WTC11 (cell line): Measurements from ENCODE around the gene CD300H. TPM values are rescaled to one million over a fixed set of nuclear protein-coding genes. Genes with fewer than 3 reads are reported as not detected.

ENCODE experiments used
- ATAC-seq: fragments of 200-7000 bp; cut with Tn5 transposase; 2 replicates; pipeline ENCODE4 v1.10.0; 2021; ENCODE audit warnings: mild to moderate bottlenecking, moderate library complexity
- CTCF ChIA-PET: fragments of 300-600 bp; sonication (Branson Sonifier 250); formaldehyde crosslinking; loops from one replicate; lab custom pipeline; 2021; ENCODE audit warnings: antibody characterized with exemption; lab: Charles Lee
- POLR2A ChIA-PET: fragments of 350-600 bp; sonication (Branson Sonifier 250); formaldehyde crosslinking; loops from one replicate; lab custom pipeline; 2021; ENCODE audit warnings: antibody characterized with exemption; lab: Charles Lee
- DNase-seq: peaks from one replicate; pipeline ENCODE4 v3.0.0; 2021; ENCODE audit warnings: low spot score
- H3K27ac Mint-ChIP-seq: 2 replicates; pipeline ENCODE4 v1.8.0; 2021; ENCODE audit warnings: mixed read lengths
- H3K27me3 Mint-ChIP-seq: 2 replicates; pipeline ENCODE4 v1.8.0; 2021; ENCODE audit warnings: low read depth, mild to moderate bottlenecking, moderate library complexity, mixed read lengths
- H3K36me3 Mint-ChIP-seq: 2 replicates; pipeline ENCODE4 v1.8.0; 2021; ENCODE audit warnings: mixed read lengths
- H3K4me1 Mint-ChIP-seq: 2 replicates; pipeline ENCODE4 v1.8.0; 2022; ENCODE audit warnings: mixed read lengths
- H3K4me3 Mint-ChIP-seq: 2 replicates; pipeline ENCODE4 v1.8.0; 2021; ENCODE audit warnings: mild to moderate bottlenecking, moderate library complexity, mixed read lengths
- H3K9me3 Mint-ChIP-seq: 2 replicates; pipeline ENCODE4 v1.8.0; 2021; ENCODE audit warnings: mixed read lengths
- ELF4 ChIP-seq: sonication (generic); formaldehyde crosslinking; IDR thresholded peaks from 2 replicates; pipeline ENCODE4 v1.8.1; 2022; ENCODE audit warnings: low read depth, mild to moderate bottlenecking, moderate library complexity, missing genetic modification reagents
- FOXJ3 ChIP-seq: sonication (generic); formaldehyde crosslinking; IDR thresholded peaks from 2 replicates; pipeline ENCODE4 v1.9.0; 2021; ENCODE audit warnings: missing genetic modification reagents, mild to moderate bottlenecking, borderline replicate concordance
- NR2C2 ChIP-seq: sonication (generic); formaldehyde crosslinking; IDR thresholded peaks from 2 replicates; pipeline ENCODE4 v1.8.0; 2022; ENCODE audit warnings: mild to moderate bottlenecking, missing genetic modification reagents
- PRRX2 ChIP-seq: fragments of 250-450 bp; sonication (Bioruptor Pico); IDR thresholded peaks from 2 replicates; pipeline ENCODE4 v1.8.0; 2021; ENCODE audit warnings: mild to moderate bottlenecking
- ZNF416 ChIP-seq: fragments of 250-450 bp; sonication (Bioruptor Pico); IDR thresholded peaks from 2 replicates; pipeline ENCODE4 v1.9.0; 2021; ENCODE audit warnings: mild to moderate bottlenecking, inconsistent platforms
- total RNA-seq: library from RNA; stranded (reverse); gene quantifications from 3 replicates; pipeline ENCODE4 v1.2.3, GENCODE V29; 2021
- TF ChIP-seq, protein P1 (sequence below): sonication (generic); formaldehyde crosslinking; IDR thresholded peaks from 2 replicates; pipeline ENCODE4 v1.8.1; 2022; ENCODE audit warnings: low read depth, missing genetic modification reagents, borderline replicate concordance
- TF ChIP-seq, protein P2 (sequence below): fragments of 250-450 bp; sonication (Bioruptor Pico); IDR thresholded peaks from 2 replicates; pipeline ENCODE4 v1.9.0; 2021; ENCODE audit warnings: mild to moderate bottlenecking
- TF ChIP-seq, protein P3 (sequence below): sonication (generic); formaldehyde crosslinking; IDR thresholded peaks from 2 replicates; pipeline ENCODE4 v1.8.1; 2023; ENCODE audit warnings: mild to moderate bottlenecking, missing genetic modification reagents, borderline replicate concordance
- TF ChIP-seq, protein P4 (sequence below): sonication (generic); formaldehyde crosslinking; IDR thresholded peaks from 2 replicates; pipeline ENCODE4 v1.8.1; 2023; ENCODE audit warnings: mild to moderate bottlenecking, missing genetic modification reagents
- TF ChIP-seq, protein P5 (sequence below): sonication (generic); formaldehyde crosslinking; IDR thresholded peaks from 2 replicates; pipeline ENCODE4 v1.8.0; 2022; ENCODE audit warnings: mild to moderate bottlenecking, missing genetic modification reagents
- TF ChIP-seq, protein P6 (sequence below): fragments of 200-600 bp; IDR thresholded peaks from 2 replicates; pipeline ENCODE4 v1.8.0; 2022; ENCODE audit warnings: antibody characterized with exemption
- TF ChIP-seq, protein P7 (sequence below): sonication (generic); formaldehyde crosslinking; IDR thresholded peaks from 2 replicates; pipeline ENCODE4 v1.8.1; 2023; ENCODE audit warnings: mild to moderate bottlenecking, moderate library complexity, missing genetic modification reagents
- TF ChIP-seq, protein P8 (sequence below): sonication (generic); formaldehyde crosslinking; IDR thresholded peaks from 2 replicates; pipeline ENCODE4 v1.8.1; 2023; ENCODE audit warnings: mild to moderate bottlenecking, missing genetic modification reagents
- TF ChIP-seq, protein P9 (sequence below): sonication (generic); formaldehyde crosslinking; IDR thresholded peaks from 2 replicates; pipeline ENCODE4 v1.8.1; 2022; ENCODE audit warnings: missing genetic modification reagents, borderline replicate concordance

The CD300H gene
- total RNA-seq, 1 experiment from 2014 or later: not detected

DNA sequence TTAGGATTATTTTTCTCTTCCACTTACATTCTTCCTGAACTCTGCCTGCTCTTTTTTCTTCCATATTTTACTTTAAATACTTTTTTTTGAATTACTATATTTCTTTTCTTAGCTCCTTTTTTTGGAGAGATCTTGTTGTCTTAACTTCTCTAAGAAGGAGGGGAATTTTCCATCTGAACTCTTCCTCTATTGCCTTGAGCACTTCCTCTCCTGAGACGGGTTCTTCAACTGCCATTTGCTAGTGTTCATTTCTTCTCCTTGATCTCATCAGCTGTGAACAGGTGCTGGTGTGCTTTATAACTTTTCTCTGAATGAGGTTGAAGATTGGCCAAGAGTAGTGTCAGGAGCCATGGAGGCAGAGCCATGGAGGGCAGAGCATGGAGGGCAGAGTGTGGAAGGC is 39.9 kb upstream of the CD300H start:
- ChIA-PET CTCF (no interaction called here), POLR2A (no interaction called here)
- Mint-ChIP-seq H3K4me3 (no peak overlapping the region), H3K27ac (no peak overlapping the region), H3K4me1 (no peaks in the 10 kb centered on the region), H3K36me3 (no peaks in the 10 kb centered on the region), H3K27me3 (peaks cover 6% of the 10 kb centered on the region), H3K9me3 (no peaks in the 10 kb centered on the region)
- DNase-seq: no peak
- TF ChIP-seq, protein P1, sequence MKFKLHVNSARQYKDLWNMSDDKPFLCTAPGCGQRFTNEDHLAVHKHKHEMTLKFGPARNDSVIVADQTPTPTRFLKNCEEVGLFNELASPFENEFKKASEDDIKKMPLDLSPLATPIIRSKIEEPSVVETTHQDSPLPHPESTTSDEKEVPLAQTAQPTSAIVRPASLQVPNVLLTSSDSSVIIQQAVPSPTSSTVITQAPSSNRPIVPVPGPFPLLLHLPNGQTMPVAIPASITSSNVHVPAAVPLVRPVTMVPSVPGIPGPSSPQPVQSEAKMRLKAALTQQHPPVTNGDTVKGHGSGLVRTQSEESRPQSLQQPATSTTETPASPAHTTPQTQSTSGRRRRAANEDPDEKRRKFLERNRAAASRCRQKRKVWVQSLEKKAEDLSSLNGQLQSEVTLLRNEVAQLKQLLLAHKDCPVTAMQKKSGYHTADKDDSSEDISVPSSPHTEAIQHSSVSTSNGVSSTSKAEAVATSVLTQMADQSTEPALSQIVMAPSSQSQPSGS (CRISPR knock-in tag): no peak
- no peak for TF ChIP-seq FOXJ3 (CRISPR knock-in tag)
- TF ChIP-seq, protein P2, sequence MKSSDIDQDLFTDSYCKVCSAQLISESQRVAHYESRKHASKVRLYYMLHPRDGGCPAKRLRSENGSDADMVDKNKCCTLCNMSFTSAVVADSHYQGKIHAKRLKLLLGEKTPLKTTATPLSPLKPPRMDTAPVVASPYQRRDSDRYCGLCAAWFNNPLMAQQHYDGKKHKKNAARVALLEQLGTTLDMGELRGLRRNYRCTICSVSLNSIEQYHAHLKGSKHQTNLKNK (CRISPR knock-in tag): no peak
- TF ChIP-seq, protein P3, sequence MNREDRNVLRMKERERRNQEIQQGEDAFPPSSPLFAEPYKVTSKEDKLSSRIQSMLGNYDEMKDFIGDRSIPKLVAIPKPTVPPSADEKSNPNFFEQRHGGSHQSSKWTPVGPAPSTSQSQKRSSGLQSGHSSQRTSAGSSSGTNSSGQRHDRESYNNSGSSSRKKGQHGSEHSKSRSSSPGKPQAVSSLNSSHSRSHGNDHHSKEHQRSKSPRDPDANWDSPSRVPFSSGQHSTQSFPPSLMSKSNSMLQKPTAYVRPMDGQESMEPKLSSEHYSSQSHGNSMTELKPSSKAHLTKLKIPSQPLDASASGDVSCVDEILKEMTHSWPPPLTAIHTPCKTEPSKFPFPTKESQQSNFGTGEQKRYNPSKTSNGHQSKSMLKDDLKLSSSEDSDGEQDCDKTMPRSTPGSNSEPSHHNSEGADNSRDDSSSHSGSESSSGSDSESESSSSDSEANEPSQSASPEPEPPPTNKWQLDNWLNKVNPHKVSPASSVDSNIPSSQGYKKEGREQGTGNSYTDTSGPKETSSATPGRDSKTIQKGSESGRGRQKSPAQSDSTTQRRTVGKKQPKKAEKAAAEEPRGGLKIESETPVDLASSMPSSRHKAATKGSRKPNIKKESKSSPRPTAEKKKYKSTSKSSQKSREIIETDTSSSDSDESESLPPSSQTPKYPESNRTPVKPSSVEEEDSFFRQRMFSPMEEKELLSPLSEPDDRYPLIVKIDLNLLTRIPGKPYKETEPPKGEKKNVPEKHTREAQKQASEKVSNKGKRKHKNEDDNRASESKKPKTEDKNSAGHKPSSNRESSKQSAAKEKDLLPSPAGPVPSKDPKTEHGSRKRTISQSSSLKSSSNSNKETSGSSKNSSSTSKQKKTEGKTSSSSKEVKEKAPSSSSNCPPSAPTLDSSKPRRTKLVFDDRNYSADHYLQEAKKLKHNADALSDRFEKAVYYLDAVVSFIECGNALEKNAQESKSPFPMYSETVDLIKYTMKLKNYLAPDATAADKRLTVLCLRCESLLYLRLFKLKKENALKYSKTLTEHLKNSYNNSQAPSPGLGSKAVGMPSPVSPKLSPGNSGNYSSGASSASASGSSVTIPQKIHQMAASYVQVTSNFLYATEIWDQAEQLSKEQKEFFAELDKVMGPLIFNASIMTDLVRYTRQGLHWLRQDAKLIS (CRISPR knock-in tag): no peak
- TF ChIP-seq, protein P4, sequence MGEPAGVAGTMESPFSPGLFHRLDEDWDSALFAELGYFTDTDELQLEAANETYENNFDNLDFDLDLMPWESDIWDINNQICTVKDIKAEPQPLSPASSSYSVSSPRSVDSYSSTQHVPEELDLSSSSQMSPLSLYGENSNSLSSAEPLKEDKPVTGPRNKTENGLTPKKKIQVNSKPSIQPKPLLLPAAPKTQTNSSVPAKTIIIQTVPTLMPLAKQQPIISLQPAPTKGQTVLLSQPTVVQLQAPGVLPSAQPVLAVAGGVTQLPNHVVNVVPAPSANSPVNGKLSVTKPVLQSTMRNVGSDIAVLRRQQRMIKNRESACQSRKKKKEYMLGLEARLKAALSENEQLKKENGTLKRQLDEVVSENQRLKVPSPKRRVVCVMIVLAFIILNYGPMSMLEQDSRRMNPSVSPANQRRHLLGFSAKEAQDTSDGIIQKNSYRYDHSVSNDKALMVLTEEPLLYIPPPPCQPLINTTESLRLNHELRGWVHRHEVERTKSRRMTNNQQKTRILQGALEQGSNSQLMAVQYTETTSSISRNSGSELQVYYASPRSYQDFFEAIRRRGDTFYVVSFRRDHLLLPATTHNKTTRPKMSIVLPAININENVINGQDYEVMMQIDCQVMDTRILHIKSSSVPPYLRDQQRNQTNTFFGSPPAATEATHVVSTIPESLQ (CRISPR knock-in tag): no peak
- TF ChIP-seq ZNF416 (CRISPR knock-in tag): no peak
- TF ChIP-seq, protein P5, sequence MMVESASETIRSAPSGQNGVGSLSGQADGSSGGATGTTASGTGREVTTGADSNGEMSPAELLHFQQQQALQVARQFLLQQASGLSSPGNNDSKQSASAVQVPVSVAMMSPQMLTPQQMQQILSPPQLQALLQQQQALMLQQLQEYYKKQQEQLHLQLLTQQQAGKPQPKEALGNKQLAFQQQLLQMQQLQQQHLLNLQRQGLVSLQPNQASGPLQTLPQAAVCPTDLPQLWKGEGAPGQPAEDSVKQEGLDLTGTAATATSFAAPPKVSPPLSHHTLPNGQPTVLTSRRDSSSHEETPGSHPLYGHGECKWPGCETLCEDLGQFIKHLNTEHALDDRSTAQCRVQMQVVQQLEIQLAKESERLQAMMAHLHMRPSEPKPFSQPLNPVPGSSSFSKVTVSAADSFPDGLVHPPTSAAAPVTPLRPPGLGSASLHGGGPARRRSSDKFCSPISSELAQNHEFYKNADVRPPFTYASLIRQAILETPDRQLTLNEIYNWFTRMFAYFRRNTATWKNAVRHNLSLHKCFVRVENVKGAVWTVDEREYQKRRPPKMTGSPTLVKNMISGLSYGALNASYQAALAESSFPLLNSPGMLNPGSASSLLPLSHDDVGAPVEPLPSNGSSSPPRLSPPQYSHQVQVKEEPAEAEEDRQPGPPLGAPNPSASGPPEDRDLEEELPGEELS (CRISPR knock-in tag): no peak
- TF ChIP-seq, protein P6, sequence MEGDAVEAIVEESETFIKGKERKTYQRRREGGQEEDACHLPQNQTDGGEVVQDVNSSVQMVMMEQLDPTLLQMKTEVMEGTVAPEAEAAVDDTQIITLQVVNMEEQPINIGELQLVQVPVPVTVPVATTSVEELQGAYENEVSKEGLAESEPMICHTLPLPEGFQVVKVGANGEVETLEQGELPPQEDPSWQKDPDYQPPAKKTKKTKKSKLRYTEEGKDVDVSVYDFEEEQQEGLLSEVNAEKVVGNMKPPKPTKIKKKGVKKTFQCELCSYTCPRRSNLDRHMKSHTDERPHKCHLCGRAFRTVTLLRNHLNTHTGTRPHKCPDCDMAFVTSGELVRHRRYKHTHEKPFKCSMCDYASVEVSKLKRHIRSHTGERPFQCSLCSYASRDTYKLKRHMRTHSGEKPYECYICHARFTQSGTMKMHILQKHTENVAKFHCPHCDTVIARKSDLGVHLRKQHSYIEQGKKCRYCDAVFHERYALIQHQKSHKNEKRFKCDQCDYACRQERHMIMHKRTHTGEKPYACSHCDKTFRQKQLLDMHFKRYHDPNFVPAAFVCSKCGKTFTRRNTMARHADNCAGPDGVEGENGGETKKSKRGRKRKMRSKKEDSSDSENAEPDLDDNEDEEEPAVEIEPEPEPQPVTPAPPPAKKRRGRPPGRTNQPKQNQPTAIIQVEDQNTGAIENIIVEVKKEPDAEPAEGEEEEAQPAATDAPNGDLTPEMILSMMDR: no peak
- TF ChIP-seq, protein P7, sequence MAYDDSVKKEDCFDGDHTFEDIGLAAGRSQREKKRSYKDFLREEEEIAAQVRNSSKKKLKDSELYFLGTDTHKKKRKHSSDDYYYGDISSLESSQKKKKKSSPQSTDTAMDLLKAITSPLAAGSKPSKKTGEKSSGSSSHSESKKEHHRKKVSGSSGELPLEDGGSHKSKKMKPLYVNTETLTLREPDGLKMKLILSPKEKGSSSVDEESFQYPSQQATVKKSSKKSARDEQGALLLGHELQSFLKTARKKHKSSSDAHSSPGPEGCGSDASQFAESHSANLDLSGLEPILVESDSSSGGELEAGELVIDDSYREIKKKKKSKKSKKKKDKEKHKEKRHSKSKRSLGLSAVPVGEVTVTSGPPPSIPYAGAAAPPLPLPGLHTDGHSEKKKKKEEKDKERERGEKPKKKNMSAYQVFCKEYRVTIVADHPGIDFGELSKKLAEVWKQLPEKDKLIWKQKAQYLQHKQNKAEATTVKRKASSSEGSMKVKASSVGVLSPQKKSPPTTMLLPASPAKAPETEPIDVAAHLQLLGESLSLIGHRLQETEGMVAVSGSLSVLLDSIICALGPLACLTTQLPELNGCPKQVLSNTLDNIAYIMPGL (CRISPR knock-in tag): no peak
- TF ChIP-seq ELF4 (CRISPR knock-in tag): no peak
- TF ChIP-seq PRRX2 (CRISPR knock-in tag): no peak
- TF ChIP-seq, protein P8, sequence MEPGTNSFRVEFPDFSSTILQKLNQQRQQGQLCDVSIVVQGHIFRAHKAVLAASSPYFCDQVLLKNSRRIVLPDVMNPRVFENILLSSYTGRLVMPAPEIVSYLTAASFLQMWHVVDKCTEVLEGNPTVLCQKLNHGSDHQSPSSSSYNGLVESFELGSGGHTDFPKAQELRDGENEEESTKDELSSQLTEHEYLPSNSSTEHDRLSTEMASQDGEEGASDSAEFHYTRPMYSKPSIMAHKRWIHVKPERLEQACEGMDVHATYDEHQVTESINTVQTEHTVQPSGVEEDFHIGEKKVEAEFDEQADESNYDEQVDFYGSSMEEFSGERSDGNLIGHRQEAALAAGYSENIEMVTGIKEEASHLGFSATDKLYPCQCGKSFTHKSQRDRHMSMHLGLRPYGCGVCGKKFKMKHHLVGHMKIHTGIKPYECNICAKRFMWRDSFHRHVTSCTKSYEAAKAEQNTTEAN: no peak
- TF ChIP-seq, protein P9, sequence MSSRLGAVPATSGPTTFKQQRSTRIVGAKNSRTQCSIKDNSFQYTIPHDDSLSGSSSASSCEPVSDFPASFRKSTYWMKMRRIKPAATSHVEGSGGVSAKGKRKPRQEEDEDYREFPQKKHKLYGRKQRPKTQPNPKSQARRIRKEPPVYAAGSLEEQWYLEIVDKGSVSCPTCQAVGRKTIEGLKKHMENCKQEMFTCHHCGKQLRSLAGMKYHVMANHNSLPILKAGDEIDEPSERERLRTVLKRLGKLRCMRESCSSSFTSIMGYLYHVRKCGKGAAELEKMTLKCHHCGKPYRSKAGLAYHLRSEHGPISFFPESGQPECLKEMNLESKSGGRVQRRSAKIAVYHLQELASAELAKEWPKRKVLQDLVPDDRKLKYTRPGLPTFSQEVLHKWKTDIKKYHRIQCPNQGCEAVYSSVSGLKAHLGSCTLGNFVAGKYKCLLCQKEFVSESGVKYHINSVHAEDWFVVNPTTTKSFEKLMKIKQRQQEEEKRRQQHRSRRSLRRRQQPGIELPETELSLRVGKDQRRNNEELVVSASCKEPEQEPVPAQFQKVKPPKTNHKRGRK (CRISPR knock-in tag): no peak
- TF ChIP-seq NR2C2 (CRISPR knock-in tag): no peak
- no peak for ATAC-seq
